ENCODE data around the gene TRPC1. TPM values are rescaled to one million over a fixed set of nuclear protein-coding genes. Genes with fewer than 3 reads are reported as not detected.

Gene TRPC1
- total RNA-seq, 3 donors from 2014 or later (not counting 1 experiment from before 2014, with no cell fraction given): 0.21 to 1.4 (median 0.43) TPM

DNA sequence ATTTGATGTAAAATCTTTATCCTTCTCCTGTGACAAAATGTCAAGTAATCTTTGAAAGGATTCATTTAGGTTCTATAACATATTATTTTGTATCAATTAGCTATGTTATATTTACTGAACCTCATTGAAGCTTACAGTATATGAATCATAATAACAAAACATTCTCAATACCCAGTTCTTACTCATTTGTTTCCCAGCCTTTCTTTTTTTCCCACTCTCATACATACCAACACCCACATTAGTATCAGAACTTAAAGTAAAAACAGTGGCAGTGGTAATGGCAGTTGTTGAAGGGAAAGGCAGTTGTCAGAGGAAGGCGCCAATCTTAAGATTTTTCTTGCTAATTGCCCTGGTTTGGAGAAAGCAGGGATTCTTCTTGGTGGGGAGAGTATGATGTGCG, 33.2 kb upstream of the TRPC1 start:
- no peaks in the 10 kb centered on the region for H3K4me1 ChIP-seq (ENCODE audit: control insufficient read depth, insufficient read depth, low read length)
- Mint-ChIP-seq H3K27me3 (ENCODE audit: low read depth in 2 of 2) (no peaks in the 10 kb centered on the region), H3K4me3 (no peak overlapping the region), H3K27ac (no peak overlapping the region), H3K36me3 (no peaks in the 10 kb centered on the region), H3K9me3 (no peaks in the 10 kb centered on the region), H3K4me1 (no peaks in the 10 kb centered on the region)
- TF ChIP-seq, protein P1, sequence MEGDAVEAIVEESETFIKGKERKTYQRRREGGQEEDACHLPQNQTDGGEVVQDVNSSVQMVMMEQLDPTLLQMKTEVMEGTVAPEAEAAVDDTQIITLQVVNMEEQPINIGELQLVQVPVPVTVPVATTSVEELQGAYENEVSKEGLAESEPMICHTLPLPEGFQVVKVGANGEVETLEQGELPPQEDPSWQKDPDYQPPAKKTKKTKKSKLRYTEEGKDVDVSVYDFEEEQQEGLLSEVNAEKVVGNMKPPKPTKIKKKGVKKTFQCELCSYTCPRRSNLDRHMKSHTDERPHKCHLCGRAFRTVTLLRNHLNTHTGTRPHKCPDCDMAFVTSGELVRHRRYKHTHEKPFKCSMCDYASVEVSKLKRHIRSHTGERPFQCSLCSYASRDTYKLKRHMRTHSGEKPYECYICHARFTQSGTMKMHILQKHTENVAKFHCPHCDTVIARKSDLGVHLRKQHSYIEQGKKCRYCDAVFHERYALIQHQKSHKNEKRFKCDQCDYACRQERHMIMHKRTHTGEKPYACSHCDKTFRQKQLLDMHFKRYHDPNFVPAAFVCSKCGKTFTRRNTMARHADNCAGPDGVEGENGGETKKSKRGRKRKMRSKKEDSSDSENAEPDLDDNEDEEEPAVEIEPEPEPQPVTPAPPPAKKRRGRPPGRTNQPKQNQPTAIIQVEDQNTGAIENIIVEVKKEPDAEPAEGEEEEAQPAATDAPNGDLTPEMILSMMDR (IDR thresholded peaks at IDR 0.05): no peak
- no peaks in the 10 kb centered on the region for H3K27me3 ChIP-seq (ENCODE audit: control insufficient read depth, insufficient read depth, low read length)
- H3K27ac ChIP-seq (ENCODE audit: low read length): no peak overlapping the region
- no peaks in the 10 kb centered on the region for H3K36me3 ChIP-seq (ENCODE audit: control insufficient read depth, insufficient read depth, low read length)
- intact Hi-C loops (cut with micrococcal nuclease): no loop called here
- no peak overlapping the region for H3K4me3 ChIP-seq (ENCODE audit: low read length)
- DNase-seq (no peak), ATAC-seq (no peak)
- H3K9me3 ChIP-seq (ENCODE audit: control insufficient read depth, insufficient read depth, low read length): no peaks in the 10 kb centered on the region
- 86% methylated on average over 1 of the region's 2 CpGs for WGBS (ENCODE audit: insufficient coverage)

DNA sequence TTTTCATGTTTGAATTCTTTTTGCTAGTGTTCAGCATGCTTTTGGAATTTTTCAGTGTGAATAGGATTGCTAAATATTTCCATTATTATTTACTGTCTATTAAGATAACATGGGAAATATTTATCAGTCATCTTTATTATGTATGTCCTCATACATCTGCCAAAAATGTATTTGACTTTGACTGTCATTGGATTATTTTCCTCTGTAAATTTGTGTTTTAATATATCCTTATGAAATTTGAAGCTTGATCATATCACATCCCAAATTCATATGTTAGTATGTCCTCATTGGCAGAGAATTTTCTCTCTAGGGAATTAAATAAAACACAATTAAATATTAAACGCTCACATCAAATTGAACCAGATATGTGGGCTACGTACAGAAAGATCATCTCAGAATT, 32.3 kb upstream of the TRPC1 start:
- 100% methylated on average over 2 of the region's 2 CpGs for WGBS (ENCODE audit: insufficient coverage)
- H3K27ac Mint-ChIP-seq: no peak overlapping the region
- no peak for ATAC-seq

DNA sequence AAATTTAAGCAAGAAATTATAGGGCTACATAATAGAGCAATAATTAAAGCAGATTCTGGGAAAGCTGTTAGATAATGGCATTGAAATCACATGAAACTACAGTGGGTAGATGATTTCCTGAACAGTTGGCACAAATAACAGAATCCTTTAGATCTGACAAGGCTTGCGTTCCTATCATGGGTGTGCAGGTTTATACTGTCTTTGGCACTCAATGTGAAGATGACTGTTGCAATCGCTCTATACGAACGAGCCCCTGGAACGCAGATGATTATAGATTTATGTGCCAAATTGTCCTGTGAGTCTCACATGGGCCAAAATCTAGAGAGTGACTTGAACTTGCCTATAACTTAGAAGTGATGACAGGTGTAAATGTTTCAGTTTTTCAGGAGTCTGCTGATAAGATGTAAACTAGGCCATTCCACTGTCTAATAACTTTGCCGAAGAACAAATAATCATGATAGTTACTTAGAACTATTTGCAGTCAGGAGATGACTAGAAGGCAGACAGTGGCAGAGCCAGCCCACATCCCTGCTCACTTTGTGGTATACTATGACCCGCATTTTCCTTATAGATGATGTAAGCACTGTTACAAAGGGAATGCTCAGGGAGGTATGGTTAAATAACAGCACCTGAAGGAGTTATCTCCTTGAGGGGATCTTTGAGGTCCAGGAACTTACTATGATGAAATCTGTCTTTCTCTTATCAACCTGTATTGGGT, 30.5 kb upstream of the TRPC1 start:
- intact Hi-C loops (cut with micrococcal nuclease): no loop called here

More for the DNA sequence above, 32.3 kb upstream of the TRPC1 start:
- intact Hi-C loops (cut with micrococcal nuclease): no loop called here
- Mint-ChIP-seq H3K27me3 (ENCODE audit: low read depth in 2 of 2) (no peaks in the 10 kb centered on the region), H3K9me3 (no peaks in the 10 kb centered on the region), H3K4me3 (no peak overlapping the region), H3K36me3 (no peaks in the 10 kb centered on the region), H3K4me1 (no peaks in the 10 kb centered on the region)
- DNase-seq: no peak
- Histone ChIP-seq H3K36me3 (ENCODE audit: control insufficient read depth, insufficient read depth, low read length) (no peaks in the 10 kb centered on the region), H3K9me3 (ENCODE audit: control insufficient read depth, insufficient read depth, low read length) (no peaks in the 10 kb centered on the region), H3K27ac (ENCODE audit: low read length) (no peak overlapping the region), H3K4me1 (ENCODE audit: control insufficient read depth, insufficient read depth, low read length) (no peaks in the 10 kb centered on the region), H3K27me3 (ENCODE audit: control insufficient read depth, insufficient read depth, low read length) (no peaks in the 10 kb centered on the region), H3K4me3 (ENCODE audit: low read length) (no peak overlapping the region)
- TF ChIP-seq, protein P1 (IDR thresholded peaks at IDR 0.05): no peak

More for the DNA sequence above, 30.5 kb upstream of the TRPC1 start:
- Mint-ChIP-seq H3K4me3 (no peak overlapping the region), H3K9me3 (no peaks in the 10 kb centered on the region), H3K36me3 (no peaks in the 10 kb centered on the region), H3K4me1 (no peaks in the 10 kb centered on the region), H3K27me3 (ENCODE audit: low read depth in 2 of 2) (no peaks in the 10 kb centered on the region), H3K27ac (no peak overlapping the region)
- WGBS (ENCODE audit: insufficient coverage): 95% methylated on average over 7 of the region's 7 CpGs
- DNase-seq (no peak), ATAC-seq (no peak)
- no peaks in the 10 kb centered on the region for H3K9me3 ChIP-seq (ENCODE audit: control insufficient read depth, insufficient read depth, low read length)
- no peak overlapping the region for H3K4me3 ChIP-seq (ENCODE audit: low read length)
- no peaks in the 10 kb centered on the region for H3K36me3 ChIP-seq (ENCODE audit: control insufficient read depth, insufficient read depth, low read length)
- no peak overlapping the region for H3K27ac ChIP-seq (ENCODE audit: low read length)
- TF ChIP-seq, protein P1 (IDR thresholded peaks at IDR 0.05): no peak
- H3K4me1 ChIP-seq (ENCODE audit: control insufficient read depth, insufficient read depth, low read length): no peaks in the 10 kb centered on the region
- H3K27me3 ChIP-seq (ENCODE audit: control insufficient read depth, insufficient read depth, low read length): no peaks in the 10 kb centered on the region
